NCI-H2107 (cell line): ENCODE data around the gene BTBD10.

Source experiments
- DNase-seq: peaks from one replicate; lab custom pipeline; 2025; lab: John Stamatoyannopoulos, UW

BTBD10 gene

DNA sequence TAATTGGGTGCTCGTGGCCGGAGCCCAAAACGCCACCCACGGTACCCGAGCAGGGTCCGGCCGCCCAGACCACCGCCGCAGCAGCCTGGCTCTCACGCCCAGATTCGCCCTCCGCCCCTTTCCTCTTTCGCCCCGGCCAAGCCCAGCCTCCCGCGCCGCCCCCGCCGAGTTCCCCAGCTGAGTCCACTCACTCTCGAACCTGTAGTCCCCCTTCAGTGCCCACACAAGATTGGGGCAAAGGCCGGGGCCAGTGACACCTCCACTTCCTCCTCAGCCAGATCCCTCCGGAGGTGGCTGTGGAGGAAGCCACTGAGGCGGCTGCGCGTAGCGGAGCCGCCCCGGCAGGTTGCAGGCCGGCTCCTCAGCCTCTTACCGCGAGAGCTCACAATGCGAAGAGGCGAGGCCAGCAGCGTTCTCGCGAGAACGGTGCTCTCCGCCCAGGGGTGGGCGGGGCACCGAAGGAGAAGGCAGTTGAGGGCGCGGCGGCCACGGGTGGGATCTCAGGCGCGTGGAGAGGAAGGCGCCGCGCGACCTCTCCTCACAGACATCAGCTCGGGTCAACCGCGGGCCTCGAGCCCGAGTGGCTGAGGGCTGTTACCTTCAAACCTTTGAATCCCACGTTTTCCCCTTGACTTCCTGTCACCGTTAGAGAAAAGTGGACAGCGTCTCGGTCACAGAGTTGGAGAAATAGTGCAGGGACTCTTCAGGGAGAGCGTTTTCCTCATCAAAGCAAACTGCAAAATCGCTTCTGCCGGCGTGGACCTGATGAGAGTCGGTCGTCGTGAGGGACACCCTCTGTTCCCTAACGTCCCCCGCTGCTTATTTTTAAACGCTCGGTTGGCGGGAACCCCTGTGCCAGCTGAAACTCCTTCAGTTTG, at the start of gene BTBD10:
Gene BTBD10 (minus strand): TSS at position 322 of the 878 bp plus-strand sequence. CDS start 18,098 bp downstream, outside the sequence.
- peak; percentile 69 for DNase-seq

DNA sequence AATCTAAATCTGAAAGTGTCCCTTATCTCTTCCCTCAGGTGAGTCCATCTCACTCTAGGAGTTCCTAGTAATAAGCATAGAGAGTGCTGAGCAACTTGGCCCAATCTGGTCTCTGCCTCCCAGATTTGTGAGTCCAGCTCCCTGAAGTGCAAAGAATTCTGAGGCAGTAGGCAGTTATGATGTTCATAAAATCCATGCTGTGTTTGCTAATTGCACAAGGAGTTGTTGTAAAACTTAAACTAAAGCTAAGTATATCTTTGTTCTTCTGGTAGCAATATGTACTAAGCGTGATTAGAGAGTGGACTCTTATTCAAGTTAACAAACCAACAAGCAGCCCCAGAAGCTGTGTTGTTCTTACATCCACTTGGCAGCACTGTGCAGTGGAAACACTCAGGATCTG, 40.4 kb upstream of the BTBD10 start:
- DNase-seq, result no peak

DNA sequence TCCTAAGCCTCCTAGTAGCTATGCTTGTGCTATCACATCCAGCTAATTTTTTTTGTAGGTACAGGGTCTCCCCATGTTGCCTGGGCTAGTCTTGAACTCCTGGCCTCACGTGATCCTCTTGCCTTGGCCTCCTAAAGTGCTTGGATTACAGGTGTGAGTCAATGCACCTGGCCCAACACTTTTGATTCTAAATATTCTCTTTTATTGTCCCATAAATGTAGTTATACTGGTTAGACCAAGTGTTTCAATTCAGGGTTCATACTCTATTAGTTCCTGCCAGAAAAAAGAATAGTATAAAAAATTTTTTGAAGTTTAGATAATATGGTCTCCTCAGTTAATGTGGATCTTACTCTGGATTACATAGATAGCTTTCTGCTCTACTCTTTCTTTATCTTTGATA, 39.5 kb upstream of the BTBD10 start:
- no peak for DNase-seq

DNA sequence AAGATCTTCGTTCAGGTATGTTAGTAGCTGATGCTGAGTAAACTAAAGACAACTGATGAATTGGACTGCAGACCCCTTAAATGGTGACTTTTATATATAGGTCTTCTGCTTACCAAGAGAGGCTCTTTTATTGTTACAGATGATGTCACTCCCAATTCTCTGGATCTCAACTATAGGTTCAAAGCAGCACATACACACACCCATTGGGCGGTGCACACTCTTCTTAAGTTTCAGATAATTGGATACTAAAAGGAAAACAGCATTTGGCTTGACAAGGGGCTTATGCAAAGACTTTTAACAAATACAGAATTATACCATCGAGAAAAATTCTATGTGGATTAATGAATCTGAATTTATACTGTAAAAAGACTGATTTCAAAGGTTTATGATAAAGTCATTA, 32.9 kb upstream of the BTBD10 start, which contains the start of gene PTH:
Gene PTH (minus strand): TSS at position 69 of the 400 bp plus-strand sequence. CDS start 3,142 bp downstream, outside the sequence.
- DNase-seq, result no peak

DNA sequence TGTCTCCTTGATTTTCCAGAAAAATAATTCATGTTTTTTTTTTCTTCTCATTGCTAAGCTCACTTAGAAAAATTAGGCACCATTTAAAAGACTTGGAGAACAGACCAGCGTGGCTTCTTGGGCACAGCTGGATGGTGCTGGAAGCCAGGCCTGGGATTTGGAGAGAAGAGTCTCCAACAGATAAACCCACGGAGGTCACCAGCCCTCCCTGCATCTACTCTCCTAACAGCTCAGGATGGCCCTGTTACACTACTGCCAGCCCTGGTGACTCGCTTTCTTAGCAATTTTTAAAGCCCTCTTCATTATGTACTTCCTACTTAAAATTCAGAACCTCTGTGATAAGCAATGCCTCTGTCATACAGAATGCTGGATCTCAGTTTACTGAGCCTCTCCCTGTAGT, 31.0 kb upstream of the BTBD10 start:
- no peak for DNase-seq

DNA sequence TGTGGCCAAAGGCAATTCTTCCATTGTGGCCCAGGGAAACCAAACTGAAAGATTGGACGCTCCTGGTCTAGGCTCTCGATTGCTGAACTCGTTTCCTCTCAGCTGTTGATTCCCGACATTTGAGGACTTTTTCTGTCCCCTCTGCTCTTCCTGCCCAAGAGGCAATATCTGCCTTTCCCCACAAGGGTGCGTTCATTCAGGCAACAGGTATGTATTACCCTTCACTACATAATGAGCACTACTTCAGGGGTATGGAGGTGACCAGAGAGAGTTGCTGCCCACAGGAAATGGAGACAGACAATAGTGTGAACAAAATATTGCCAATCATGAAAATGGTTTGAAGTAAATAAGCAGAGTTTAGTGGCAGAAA, 24.6 kb upstream of the BTBD10 start:
- no peak for DNase-seq

DNA sequence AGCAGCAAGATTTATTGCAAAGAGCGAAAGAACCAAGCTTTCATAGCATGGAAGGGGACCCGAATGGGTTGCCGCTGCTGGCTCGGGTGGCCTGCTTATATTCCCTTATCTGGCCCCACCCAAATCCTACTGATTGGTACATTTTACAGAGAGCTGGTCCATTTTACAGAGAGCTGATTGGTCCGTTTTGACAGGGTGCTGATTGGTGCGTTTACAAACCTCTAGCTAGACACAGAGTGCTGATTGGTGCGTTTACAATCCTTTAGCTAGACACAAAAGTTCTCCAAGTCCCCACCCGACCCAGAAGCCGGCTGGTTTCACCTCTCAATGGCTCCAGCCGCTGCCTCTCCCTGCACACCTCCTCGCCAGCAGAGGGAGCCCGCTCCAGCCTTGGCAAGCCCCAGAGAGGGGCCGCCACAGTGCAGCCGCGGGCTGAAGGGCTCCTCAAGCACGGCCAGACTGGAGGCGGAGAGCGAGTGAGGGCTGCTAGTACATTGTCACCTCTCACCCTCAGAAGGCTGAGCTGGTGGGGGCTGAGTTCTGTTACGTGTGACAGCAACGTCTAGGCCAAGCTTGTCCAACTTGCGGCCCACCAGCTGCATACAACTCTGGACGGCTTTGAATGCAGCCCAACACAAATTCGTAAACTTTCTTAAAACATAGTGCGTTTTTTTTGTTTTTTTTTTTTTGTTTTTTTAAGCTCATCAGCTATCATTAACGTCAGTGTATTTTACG, 24.1 kb upstream of the BTBD10 start:
- DNase-seq, result no peak

DNA sequence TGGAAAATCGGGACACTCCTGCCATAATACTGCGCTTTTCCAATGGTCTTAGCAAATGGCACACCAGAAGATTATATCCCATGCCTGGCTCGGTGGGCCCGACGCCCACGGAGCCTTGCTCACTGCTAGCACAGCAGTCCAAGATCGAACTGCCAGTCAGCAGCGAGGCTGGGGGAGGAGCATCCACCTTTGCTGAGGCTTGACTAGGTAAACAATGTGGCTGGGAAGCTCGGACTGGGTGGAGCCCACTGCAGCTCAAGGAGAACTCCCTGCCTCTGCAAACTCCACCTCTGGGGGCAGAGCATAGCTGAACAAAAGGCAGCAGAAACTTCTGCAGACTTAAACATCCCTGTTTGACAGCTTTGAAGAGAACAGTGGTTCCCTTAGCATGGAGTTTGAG, 17.2 kb upstream of the BTBD10 start:
- no peak for DNase-seq

DNA sequence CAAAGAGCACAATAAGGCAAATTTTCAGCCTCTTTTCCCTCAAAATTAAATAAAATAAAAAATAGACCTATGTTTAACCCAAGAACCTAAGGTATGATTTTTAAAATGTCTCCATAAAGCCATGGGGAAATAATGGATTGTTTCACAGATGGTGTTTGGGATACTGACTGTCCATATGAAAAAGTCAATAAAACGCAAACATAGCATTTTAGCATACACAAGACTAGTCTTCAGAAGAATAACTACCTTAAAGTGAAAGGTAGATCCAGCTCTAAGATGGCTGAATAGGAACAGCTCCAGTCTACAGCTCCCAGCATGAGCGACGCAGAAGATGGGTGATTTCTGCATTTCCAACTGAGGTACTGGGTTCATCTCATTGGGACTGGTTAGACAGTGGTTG, 16.7 kb upstream of the BTBD10 start:
- no peak for DNase-seq

DNA sequence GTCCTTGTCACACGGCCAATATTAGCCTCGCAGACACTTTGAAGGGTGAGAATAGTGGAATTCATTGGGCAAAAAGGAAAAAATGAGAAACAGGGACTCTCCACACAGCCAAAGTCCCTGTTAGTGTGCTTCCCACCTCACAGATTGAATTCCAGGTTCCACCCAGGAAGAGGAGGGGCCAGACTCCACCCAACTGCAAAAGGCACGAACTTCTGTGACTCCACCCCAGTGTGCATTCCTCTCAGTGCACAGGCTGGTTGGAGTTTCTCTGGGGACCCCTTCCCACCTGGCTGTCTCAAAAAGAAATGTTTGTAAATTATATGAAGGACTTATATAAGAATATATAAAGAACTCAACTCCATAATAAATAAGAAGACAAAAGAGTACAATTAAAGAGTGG, 12.1 kb upstream of the BTBD10 start:
- DNase-seq, result no peak

DNA sequence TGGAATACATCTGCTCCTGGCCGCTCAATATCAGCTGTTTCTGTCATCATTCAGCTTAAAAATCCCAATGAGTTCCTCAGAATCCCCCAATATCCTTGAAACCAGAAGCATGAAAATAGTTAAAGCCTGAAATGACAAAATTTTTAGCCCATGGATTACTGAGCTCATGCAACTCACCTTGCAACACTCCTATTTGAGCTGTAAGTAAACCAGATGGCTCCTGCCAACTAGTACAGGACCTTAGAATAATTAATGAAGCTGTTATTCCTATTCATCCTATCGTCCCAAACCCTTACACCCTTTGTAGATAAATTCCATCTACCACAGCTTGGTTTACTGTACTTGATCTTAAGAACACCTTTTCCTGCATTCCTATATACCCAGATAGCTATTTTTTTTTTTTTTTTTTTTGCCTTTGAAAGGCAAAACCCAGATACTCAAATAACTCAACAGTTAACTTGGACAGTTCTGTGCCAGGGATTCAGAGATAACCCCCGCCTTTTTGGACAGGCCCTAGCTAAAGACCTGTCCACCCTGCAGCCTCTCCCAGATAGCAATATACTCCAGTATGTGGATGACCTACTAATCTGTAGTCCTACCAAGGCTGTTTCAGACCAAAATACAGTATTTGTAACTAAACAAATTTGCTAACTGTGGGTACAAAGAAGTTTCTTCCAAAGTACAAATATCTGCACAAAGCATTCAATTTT, 10.1 kb upstream of the BTBD10 start:
- no peak for DNase-seq

DNA sequence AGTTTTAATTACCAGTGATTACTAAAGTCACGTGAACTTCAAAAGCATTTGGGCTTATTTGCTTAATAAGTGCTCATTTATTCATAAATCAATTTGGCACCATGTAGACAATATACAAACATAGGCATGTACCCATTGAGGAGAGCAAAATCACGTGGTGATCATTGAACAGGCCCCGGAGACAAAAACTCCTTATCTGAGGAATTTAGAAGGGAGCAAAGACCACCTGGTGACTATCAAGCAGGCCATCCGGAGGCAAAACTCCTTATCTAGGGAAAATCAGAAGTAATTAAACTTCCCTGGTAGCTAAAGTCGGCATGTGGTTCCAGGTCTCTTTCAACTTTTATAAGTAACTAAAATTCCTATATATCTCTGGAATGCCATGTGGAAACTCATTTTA, 5.7 kb upstream of the BTBD10 start:
- DNase-seq, result no peak

DNA sequence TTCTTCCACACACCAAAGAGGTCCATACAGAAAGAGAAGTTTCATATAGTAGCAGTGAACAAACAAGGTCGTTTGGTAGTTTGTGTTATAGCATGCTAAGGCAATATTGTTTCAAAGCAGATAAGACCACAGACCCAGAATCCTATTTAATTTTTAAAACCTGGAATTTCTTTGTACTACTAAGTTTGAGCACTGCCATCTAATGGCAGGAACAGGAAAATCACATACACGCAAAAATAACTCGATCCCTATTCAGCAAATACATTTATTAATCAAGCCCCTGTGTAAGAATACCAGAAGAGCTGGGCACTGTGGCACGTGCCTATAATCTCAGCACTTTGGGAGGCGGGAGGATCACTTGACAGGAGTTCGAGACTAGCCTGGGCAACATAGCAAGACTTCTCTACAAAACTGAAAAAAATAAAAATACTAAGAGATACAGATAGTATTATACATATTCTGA, 2.9 kb upstream of the BTBD10 start:
- no peak for DNase-seq

DNA sequence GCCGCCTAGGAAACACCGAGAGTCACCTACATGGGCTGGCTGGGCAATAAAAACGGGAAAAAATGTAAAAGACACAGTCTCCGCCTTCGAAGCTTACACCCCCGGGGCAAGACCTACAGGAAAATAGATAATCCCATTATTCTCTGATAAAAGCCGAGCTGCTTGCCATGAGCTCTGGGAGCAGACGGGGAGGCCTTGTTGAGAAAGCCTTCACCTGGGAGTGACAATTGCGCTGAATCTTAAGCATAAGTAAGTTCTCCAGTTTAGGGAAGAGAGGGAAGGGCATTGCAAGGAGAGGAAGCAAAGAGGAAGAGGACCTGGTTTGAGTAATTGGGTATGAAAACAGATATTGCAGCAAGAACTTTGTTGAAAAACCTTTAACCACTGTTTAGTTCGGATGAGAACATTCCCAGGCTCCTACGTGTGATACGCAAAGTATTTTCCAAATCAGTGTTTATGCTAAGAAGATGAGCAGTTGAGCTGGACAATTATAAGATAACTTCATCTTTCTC, 813 bp upstream of the BTBD10 start:
- DNase-seq, result peak; percentile 25

DNA sequence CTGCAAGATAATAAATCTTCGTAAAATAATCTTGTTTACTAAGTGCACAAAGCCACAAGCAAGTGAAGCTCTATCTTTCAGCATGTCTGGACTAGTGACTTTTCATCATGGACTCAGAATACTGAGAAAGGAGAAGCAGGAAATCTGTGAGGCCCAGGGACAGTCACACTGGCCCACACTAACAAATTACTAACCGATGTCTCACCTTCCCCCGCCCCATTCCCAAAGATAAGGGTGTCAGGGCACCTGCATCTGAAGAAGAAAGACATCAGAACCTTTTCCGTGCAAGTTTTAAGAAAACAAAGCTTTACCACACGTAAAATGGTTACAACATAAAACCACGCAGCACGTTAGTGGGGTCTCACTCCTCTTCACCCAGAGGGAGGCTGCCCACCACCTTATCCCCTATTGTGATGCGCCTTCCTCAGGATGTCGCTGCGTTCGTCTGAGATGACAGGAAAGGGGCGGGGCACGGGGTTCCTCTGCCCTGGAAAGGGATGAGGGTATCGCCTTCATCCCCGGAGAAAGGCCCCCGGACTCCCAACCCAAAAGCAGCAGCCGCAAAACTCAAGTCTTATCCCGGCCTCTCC, 616 bp downstream of the BTBD10 start:
- peak; percentile 14 for DNase-seq

DNA sequence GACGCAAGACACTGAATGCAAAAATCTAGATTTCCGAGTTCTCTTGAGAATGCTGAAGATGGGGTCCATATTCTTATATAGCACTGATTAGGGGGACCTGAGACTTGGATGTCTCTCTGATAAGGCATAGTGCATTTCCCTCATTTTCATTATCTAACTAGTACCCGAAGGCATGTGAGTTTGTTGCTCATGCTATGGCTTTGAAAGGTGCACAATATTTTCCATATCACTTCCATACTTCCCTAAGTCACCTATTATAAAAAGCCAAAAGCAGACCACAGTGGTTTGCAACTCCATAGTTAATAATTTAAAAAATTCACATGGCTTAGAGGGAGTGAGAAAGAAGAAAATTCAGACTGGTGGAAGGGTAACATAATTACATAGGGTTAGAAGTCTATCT, 1.7 kb downstream of the BTBD10 start:
- no peak for DNase-seq

DNA sequence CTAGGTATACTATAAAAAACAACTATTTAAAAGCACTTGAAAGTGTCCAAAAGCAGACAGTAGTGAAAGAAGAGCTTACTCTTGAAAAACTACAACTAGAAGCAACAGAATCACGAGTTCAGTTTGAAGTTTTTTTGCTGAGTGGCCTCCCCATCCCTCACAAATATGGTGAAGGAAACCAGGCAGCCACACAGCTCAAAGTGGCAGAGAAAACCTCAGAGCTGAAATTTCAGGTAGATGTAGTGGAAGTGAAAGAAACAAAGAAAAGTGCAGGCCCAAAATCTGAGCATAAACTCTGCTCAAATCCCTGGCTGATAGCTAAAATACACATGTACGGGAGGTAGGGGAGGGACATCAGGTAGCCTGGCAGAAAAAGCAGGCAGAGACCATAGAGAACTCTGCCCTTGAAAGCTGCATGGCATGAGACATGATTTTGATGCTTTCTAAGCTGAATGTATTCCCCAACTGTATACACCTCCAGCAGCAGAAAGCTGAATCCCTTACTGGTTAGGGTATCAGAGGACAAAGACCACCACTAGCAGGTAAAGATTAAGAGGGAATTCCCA, 12.1 kb downstream of the BTBD10 start:
- no peak for DNase-seq

DNA sequence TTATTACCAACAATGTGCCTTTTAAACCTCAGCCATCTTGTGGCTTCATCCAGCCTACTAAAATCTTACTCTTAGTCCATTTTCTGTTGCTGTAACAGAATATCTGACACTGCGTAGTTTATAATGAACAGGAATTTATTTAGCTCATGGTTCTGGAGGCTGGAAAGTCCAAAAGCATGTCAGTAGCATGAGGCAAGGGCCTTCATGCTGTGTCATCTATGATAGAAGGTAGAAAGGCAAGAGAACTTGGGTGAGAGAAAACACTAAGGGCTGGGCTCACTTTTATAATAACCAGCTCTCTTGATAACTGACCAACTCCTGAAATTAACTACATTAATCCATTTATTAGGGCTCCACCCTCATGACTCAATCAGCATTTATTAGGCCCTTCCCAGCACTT, 13.5 kb downstream of the BTBD10 start:
- DNase-seq, result no peak

DNA sequence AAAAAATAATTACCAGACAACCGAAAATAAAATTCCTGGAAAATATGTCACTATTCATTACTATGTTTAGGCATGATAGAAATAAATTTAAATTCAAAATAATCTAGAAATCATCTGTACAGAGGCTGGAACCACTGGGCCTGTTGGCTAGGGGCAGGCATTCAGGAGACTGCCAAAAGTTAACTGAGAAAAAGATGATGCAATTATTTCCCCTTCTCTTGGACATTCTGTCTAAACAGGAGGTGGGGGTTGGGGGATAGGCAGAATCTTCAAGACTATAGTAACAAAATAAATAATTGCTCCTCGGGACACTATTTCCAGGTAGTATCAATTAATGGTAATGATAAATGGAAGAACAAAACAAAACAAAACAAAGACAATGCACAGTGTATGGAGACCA, 14.1 kb downstream of the BTBD10 start:
- no peak for DNase-seq

DNA sequence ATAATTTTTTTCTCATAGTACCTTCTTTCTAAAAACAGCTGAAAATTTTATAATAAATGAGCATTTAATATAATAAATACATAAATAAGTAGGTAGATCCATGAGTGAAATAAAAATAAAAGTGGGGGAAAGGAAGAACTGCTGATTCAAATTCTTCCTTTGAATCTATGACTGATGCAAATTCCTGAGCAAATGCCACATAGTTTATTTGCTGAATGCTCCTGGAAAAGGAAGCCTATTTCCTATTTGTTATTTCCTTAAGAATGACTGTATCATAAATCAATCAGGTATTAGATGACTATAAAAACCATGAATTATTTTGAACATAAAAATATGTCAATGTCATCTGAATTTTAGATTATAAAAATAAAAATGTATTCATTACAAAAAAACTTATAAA, 16.6 kb downstream of the BTBD10 start:
- DNase-seq, result no peak

DNA sequence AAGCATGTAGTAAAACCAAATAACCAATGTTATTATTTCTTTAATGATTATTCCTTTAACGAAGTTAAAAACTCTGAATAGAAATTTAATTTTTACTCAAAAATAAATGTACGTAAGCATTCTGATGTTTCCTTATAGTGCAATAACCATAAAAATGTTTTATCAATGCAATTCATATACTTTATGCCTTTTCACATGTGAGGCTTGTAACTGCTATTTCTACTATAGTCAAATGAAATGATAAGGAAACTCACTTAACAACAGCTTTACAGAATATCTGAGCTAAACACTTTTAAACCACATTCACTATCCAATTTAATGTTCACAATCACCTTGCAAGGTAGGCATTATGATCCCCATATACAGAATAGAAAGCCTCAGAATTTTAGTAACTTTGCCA, 17.4 kb downstream of the BTBD10 start:
- no peak for DNase-seq
